Subcutaneous adipose tissue (tissue), 4 donors: Measurements from ENCODE around the gene ABR. TPM values are rescaled to one million over a fixed set of nuclear protein-coding genes. Genes with fewer than 3 reads are reported as not detected.

ENCODE experiments used
- CTCF ChIP-seq: fragments of 450-650 bp; IDR thresholded peaks from one replicate; pipeline ENCODE4 v1.5.1; 2016; ENCODE audit warnings: low read depth, mild to moderate bottlenecking, control low read depth, antibody characterized with exemption, moderate library complexity
- total RNA-seq, 4 donors: library from RNA; depleted of rRNA; stranded (reverse); fragments of >200 nt; gene quantifications; one replicate each; pipeline ENCODE4 v1.1.0, GENCODE V29; 2016

Gene ABR
- total RNA-seq, 4 donors from 2014 or later = 53.8 to 82.8 (median 70.8) TPM

GRCh38 chr17:1032391-1032790, 147.4 kb downstream of the ABR start:
- TF ChIP-seq CTCF = no peak

- no peak for TF ChIP-seq CTCF
Observed at GRCh38 chr17:1031711-1032110, 148.1 kb downstream of the ABR start.

- TF ChIP-seq CTCF = no peak
Observed at GRCh38 chr17:1030684-1031532, 148.9 kb downstream of the ABR start.

GRCh38 chr17:1029922-1030644, 149.7 kb downstream of the ABR start:
- TF ChIP-seq CTCF = no peak

- TF ChIP-seq CTCF = no peak
Observed at GRCh38 chr17:1029196-1029921, 150.4 kb downstream of the ABR start.

- no peak for TF ChIP-seq CTCF
Observed at GRCh38 chr17:1027044-1027443, 152.7 kb downstream of the ABR start.

GRCh38 chr17:1026599-1026975, 153.2 kb downstream of the ABR start:
- no peak for TF ChIP-seq CTCF
